Duodenal mucosa (tissue), 2 donors: Measurements from ENCODE around the gene IFTAP.
"Not testable (repeated sequence)": the region's sequence is repeated elsewhere in the genome, so short reads cannot be mapped to it uniquely, and the experiment has no call there.

Experiments
- H3K27ac ChIP-seq: one replicate; pipeline ENCODE4 v1.7.0; 2013; ENCODE audit warnings: low read depth, low read length
- H3K27me3 ChIP-seq, 2 donors: one replicate each; pipeline ENCODE4 v1.7.0; 2013; ENCODE audit warnings: low read length in 2 of 2, control low read depth in 1 of 2; ENCODE audit not compliant: insufficient read depth in 2 of 2, control insufficient read depth in 1 of 2
- H3K36me3 ChIP-seq, 2 donors: one replicate each; pipeline ENCODE4 v1.7.0; 2013; ENCODE audit warnings: low read length in 2 of 2, control low read depth in 1 of 2; ENCODE audit not compliant: insufficient read depth in 2 of 2, control insufficient read depth in 1 of 2
- H3K4me1 ChIP-seq, 2 donors: one replicate each; pipeline ENCODE4 v1.7.0; 2013; ENCODE audit warnings: low read length in 2 of 2, control low read depth in 1 of 2; ENCODE audit not compliant: insufficient read depth in 2 of 2, control insufficient read depth in 1 of 2
- H3K4me3 ChIP-seq, 2 donors: one replicate each; pipeline ENCODE4 v1.7.0; 2013; ENCODE audit warnings: low read length in 2 of 2, low read depth in 1 of 2
- H3K9ac ChIP-seq, 2 donors: one replicate each; pipeline ENCODE4 v1.7.0; 2013; ENCODE audit warnings: low read length in 2 of 2, low read depth in 1 of 2
- H3K9me3 ChIP-seq, 2 donors: one replicate each; pipeline ENCODE4 v1.7.0; 2013; ENCODE audit warnings: low read length in 2 of 2, control low read depth in 1 of 2; ENCODE audit not compliant: control insufficient read depth in 1 of 2

The IFTAP gene

DNA sequence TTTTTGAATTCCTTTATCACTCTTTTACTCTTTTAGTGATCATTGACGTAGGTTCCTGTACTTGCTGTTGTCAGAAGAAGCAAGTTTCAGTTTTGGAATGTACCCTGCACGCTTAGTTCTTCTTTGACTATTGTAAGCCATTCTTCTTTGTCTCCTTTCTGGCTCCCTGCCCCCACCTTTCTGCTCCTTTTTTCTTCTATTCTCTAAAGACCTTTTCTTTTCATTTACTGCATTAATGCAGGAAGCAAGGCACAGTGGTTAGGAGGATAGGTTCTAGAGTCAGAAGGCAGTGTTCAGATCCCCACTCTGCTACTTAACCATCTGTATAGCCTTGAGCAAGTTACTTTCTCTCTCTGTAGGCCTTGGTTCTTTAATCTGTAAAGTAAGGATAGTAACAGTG lies 37.5 kb downstream of the IFTAP start:
- no peaks in the 10 kb centered on the region for H3K9me3 ChIP-seq
- H3K4me3 ChIP-seq, result no peak overlapping the region
- no peaks in the 10 kb centered on the region for H3K4me1 ChIP-seq
- no peaks in the 10 kb centered on the region for H3K36me3 ChIP-seq
- no peak overlapping the region for H3K9ac ChIP-seq
- no peaks in the 10 kb centered on the region for H3K27me3 ChIP-seq
- H3K27ac ChIP-seq, result no peak overlapping the region

DNA sequence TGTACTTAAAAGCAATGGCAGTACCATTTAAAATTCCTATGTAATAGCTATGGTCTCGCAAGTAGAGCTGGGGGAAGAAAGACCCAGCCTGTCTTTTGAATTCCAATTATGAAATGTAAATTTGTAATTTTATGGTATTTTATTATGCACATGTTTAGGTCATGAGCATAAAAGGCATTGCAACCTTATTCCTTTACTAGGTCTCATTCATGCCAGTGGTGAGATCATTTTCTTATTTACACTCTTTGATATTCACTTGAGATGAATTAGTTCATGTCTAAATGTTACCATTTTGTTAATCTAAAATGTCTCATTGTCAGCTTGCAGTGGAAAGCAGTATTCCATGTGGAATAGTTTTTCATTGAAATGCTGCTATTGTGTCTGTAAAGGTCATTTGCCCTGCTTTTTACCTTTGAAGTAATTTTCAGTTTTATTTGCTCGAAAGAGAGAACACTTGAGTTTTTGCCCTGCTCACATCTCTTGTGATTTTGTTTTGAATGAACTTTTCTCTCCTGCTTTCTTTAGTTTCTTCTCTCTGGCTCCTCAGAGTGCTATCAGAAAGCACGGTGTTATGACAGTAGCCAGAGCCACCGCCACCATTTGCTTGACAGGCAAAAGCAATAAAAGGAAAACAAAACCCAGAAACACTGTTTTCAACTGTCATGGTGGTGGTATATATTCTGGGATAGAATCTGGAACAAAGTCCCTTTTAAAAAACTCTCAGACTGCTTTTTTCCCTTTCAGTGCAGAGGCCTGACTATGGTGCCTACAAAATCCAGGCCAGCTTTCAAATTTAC lies 41.0 kb downstream of the IFTAP start:
- no peak overlapping the region for H3K4me3 ChIP-seq
- H3K9me3 ChIP-seq, result no peaks in the 10 kb centered on the region
- H3K27me3 ChIP-seq, result no peaks in the 10 kb centered on the region
- H3K9ac ChIP-seq, result no peak overlapping the region
- H3K27ac ChIP-seq, result no peak overlapping the region
- no peaks in the 10 kb centered on the region for H3K4me1 ChIP-seq
- no peaks in the 10 kb centered on the region for H3K36me3 ChIP-seq

DNA sequence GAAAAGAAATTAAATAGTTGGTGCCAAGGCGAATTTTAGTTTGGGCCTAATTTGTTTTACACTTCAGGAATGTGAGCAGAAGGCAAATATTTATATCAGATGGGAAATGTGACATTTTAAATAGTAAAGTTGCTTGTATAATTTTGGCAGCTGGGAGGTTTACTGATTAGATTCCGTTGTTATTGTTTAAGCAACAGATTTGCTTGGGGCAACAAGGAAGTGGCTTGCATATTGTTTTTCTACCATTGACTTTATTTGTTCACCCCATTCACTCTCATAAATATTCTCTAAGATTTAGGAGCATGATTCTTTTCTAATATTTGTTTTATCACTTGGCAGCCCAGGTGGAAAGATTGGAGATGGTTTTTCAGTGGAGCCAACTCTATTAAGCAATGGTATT lies 44.3 kb downstream of the IFTAP start:
- Histone ChIP-seq H3K9ac (no peak overlapping the region), H3K27ac (no peak overlapping the region), H3K9me3 (no peaks in the 10 kb centered on the region), H3K4me1 (no peaks in the 10 kb centered on the region), H3K36me3 (no peaks in the 10 kb centered on the region), H3K27me3 (no peaks in the 10 kb centered on the region), H3K4me3 (no peak overlapping the region)

DNA sequence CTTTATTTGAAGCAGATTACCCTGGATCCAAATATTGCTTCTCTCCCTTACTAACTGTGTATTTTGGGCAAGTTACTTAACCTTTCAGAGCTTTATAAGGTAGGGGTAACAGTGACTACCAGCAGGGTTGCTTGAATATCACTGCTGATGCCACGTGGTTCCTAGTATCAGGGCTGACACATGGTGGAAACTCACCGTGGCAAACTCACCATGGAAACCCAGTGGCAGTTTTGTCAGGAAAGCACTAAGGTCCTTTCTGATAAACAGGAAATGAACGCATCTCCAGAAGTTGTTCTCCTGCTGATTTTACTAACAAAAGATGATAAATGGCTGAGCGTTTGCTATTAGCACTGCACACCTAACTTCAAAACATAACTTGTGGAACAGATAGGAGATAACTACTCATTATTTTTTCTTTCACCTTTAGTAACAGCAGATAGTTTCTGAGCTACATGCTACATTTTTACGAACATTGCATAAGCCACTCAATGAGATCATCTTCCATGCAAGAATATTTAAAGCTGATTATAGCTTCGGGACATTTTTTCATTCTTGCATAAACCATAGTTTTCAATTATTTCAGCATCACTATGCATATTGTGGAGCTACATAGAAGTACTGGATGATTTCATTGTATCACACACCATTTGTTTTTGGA lies 63.4 kb downstream of the IFTAP start:
- peaks cover 0 to 5% of the 10 kb centered on the region in 2 donors for H3K36me3 ChIP-seq
- H3K27me3 ChIP-seq, result no peaks in the 10 kb centered on the region
- H3K9me3 ChIP-seq, result peaks cover 0 to 6% of the 10 kb centered on the region in 2 donors
- H3K9ac ChIP-seq, result no peak overlapping the region
- no peak overlapping the region for H3K4me3 ChIP-seq
- H3K27ac ChIP-seq, result no peak overlapping the region
- H3K4me1 ChIP-seq, result no peaks in the 10 kb centered on the region

DNA sequence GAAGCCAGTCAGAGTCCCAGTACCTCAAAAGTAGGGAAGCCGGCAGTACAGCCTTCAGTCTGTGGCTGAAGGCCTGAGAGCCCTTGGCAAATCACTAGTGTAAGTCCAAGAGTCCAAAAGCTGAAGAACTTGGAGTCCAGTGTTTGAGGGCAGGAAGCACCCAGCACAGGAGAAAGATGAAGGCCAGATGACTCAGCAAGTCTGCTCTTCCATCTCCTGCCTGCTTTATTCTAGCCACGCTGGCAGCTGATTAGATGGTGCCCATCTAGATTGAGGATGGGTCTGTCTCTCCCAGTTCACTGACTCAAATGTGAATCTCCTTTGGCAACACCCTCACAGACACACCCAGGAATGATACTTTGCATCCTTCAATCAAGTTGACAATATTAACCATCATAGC lies 67.1 kb downstream of the IFTAP start:
- not testable (repeated sequence) for H3K27ac ChIP-seq, H3K4me1 ChIP-seq, H3K9me3 ChIP-seq, H3K36me3 ChIP-seq, H3K9ac ChIP-seq, H3K27me3 ChIP-seq, H3K4me3 ChIP-seq

DNA sequence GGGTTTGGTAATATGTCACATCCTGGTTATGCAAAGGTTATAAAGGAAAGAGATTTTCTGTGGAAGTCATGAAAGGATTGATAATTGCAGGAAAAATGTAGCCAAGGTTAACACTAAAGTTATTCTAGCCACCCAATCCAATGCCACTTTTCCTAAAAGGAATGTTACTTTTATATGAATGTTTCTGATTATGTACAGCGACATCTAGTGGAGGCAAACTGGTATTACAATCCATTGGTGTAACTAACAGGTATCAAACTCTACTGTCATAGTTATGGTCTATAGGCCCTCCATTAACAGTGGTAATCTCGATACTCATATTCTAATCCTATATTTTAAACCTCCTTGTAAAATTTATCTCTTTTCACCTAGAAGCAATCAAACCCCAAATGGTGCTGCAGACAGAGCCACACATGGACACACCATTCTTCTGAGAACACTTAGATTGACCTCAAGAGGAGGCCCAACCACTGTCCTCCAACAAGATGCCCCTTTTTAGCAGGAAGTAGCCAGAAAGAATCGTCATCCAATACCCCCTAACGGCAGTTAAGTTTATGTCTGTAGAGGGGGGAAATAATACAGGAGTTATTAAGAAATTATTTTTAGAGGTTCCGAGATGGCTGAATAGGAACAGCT lies 78.6 kb downstream of the IFTAP start:
- Histone ChIP-seq H3K36me3 (no peaks in the 10 kb centered on the region), H3K27ac (no peak overlapping the region), H3K9me3 (no peaks in the 10 kb centered on the region), H3K4me3 (no peak overlapping the region), H3K27me3 (no peaks in the 10 kb centered on the region), H3K9ac (no peak overlapping the region), H3K4me1 (no peaks in the 10 kb centered on the region)

DNA sequence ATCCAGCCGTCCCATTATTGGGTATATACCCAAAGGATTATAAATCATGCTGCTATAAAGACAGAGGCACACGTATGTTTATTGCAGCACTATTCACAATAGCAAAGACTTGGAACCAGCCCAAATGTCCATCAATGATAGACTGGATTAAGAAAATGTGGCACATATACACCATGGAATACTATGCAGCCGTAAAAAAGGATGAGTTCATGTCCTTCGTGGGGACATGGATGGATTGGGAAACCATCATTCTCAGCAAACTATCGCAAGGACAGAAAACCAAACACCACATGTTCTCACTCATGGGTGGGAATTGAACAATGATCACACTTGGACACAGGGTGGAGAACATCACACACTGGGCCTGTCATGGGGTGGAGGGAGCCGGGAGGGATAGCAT lies 85.2 kb downstream of the IFTAP start:
- not testable (repeated sequence) for H3K9ac ChIP-seq, H3K4me1 ChIP-seq, H3K4me3 ChIP-seq, H3K27ac ChIP-seq, H3K9me3 ChIP-seq, H3K27me3 ChIP-seq, H3K36me3 ChIP-seq

DNA sequence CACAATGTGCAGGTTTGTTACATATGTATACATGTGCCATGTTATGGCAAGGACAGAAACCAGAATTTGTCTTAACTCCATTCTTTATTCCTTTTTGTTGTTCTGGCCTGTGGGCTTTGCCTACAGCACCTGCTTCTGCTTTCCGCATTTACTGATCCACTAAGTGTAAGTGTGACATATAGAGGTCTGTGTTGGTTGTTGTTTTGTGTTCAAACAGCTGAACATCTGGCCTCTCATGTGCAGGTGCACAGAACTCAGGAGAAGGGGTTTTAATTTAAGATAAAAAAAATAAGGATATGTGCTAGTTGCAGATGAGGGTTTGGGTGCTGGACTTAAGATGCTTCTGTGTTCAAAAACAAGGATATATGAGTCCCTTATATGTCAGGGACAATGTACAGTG lies 89.5 kb downstream of the IFTAP start:
- H3K9me3 ChIP-seq, result no peaks in the 10 kb centered on the region
- no peak overlapping the region for H3K9ac ChIP-seq
- H3K27ac ChIP-seq, result no peak overlapping the region
- no peak overlapping the region for H3K4me3 ChIP-seq
- H3K4me1 ChIP-seq, result no peaks in the 10 kb centered on the region
- no peaks in the 10 kb centered on the region for H3K36me3 ChIP-seq
- peaks cover 0 to 9% of the 10 kb centered on the region in 2 donors for H3K27me3 ChIP-seq

DNA sequence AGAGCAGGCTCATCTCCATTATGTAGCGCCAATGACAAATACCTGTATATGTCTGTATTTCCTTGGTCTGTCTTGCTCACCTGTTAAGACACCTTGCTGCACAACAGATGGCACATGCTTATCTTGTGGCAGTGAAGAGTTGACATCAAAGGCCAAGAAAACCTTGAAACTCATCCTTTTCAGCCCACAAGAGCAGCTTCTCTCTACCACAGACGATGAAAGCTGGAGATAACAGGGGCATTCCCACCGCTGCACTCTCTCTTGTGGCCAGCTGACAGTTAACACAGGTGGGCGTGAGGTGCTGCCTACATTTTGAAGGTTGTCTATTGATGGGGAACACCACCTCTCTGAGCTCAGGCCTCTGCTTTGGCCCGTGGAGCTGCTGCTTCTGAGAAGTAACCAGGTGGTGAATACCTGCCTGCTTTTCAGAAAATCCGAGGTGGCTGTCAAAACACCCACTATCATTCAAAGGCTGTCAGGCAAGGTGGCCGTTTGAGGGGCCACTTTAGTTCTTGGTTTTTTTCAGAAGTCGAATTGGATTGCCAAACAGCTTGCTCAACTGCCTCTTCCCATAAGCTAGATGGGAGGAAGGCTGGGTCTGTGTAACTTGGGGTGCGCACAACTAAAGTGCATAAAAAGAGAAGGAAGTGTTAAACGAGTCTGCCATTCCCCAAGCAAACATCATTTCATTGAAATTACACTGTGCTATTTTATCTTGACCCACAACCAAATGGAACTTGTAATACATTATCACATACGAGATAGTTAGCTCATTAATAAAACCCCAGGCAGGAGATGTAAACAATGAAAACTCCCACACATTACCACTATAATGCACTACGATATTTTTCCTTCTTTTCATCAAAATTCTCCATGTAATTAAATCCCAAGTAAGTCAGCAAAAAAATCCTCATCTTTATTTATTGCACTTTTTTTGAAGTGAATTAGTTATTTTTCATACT lies 90.8 kb downstream of the IFTAP start:
- Histone ChIP-seq H3K27ac (no peak overlapping the region), H3K27me3 (peaks cover 0 to 9% of the 10 kb centered on the region in 2 donors), H3K36me3 (no peaks in the 10 kb centered on the region), H3K9ac (no peak overlapping the region), H3K4me3 (no peak overlapping the region), H3K4me1 (no peaks in the 10 kb centered on the region), H3K9me3 (no peaks in the 10 kb centered on the region)
